OCI-LY1 (cell line): ENCODE results near the gene FRS2.

ENCODE experiments used
- H2AFZ ChIP-seq: fragments of 200-600 bp; sonication (generic), shearing (Covaris generic); 2 replicates; pipeline ENCODE4 v1.6.0; 2014; ENCODE audit warnings: antibody characterized with exemption, mild to moderate bottlenecking, low read length
- H3F3A ChIP-seq: fragments of 200-600 bp; sonication (generic), shearing (Covaris generic); 2 replicates; pipeline ENCODE4 v1.6.0; 2014; ENCODE audit warnings: mild to moderate bottlenecking, antibody characterized with exemption, low read length, moderate library complexity; ENCODE audit not compliant: insufficient read depth
- H3K27ac ChIP-seq: fragments of 200-600 bp; sonication (generic); 2 replicates; pipeline ENCODE4 v1.5.1; 2014; ENCODE audit warnings: low read length, mixed run types, mild to moderate bottlenecking, low read depth; ENCODE audit not compliant: poor library complexity, severe bottlenecking
- H3K27me3 ChIP-seq: fragments of 200-600 bp; sonication (generic); 2 replicates; pipeline ENCODE4 v1.6.0; 2014; ENCODE audit warnings: antibody characterized with exemption, mild to moderate bottlenecking, low read length, moderate library complexity; ENCODE audit not compliant: insufficient read depth
- H3K36me3 ChIP-seq: fragments of 200-600 bp; sonication (generic); 2 replicates; pipeline ENCODE4 v1.6.1; 2014; ENCODE audit warnings: mild to moderate bottlenecking, antibody characterized with exemption, low read length, moderate library complexity, mixed read lengths; ENCODE audit not compliant: insufficient read depth
- H3K4me1 ChIP-seq: fragments of 200-600 bp; sonication (generic); 2 replicates; pipeline ENCODE4 v1.5.1; 2014; ENCODE audit warnings: mild to moderate bottlenecking, low read length, moderate library complexity; ENCODE audit not compliant: insufficient read depth, severe bottlenecking
- H3K4me2 ChIP-seq: fragments of 200-600 bp; sonication (generic), shearing (Covaris generic); 2 replicates; pipeline ENCODE4 v1.6.1; 2014; ENCODE audit warnings: low read length
- H3K4me3 ChIP-seq: fragments of 200-600 bp; sonication (generic); 2 replicates; pipeline ENCODE4 v1.5.1; 2014; ENCODE audit warnings: low read length, low read depth, mild to moderate bottlenecking, mixed read lengths; ENCODE audit not compliant: poor library complexity, severe bottlenecking
- H3K79me2 ChIP-seq: fragments of 200-600 bp; shearing (Covaris generic); 2 replicates; pipeline ENCODE4 v1.6.1; 2016; ENCODE audit warnings: mixed run types, low read length, mixed read lengths; ENCODE audit not compliant: insufficient read depth
- H3K9ac ChIP-seq: fragments of 200-600 bp; sonication (generic), shearing (Covaris generic); 2 replicates; pipeline ENCODE4 v1.6.1; 2014; ENCODE audit warnings: mild to moderate bottlenecking, low read length, mixed read lengths
- H3K9me2 ChIP-seq: fragments of 200-600 bp; sonication (generic), shearing (Covaris generic); 2 replicates; pipeline ENCODE4 v1.6.1; 2014; ENCODE audit warnings: low read depth, mild to moderate bottlenecking, low read length, mixed read lengths
- H3K9me3 ChIP-seq: fragments of 200-600 bp; shearing (Covaris generic); 2 replicates; pipeline ENCODE4 v1.6.1; 2014; ENCODE audit warnings: low read length, mixed read lengths
- H4K20me1 ChIP-seq: fragments of 200-600 bp; sonication (generic), shearing (Covaris generic); 2 replicates; pipeline ENCODE4 v1.6.0; 2016; ENCODE audit warnings: mild to moderate bottlenecking, low read length; ENCODE audit not compliant: insufficient read depth
- CTCF ChIP-seq: fragments of 200-600 bp; sonication (generic), shearing (Covaris generic); IDR thresholded peaks from 2 replicates; pipeline ENCODE4 v1.5.1; 2017; ENCODE audit warnings: mild to moderate bottlenecking, antibody characterized with exemption, low read length, moderate library complexity, mixed read lengths
- EZH2 ChIP-seq: fragments of 200-600 bp; sonication (generic), shearing (Covaris generic); IDR thresholded peaks from 2 replicates; pipeline ENCODE4 v1.8.0; 2017; ENCODE audit warnings: borderline replicate concordance, mixed run types, mild to moderate bottlenecking, antibody characterized with exemption, low read length, moderate library complexity, mixed read lengths

The FRS2 gene

GRCh38 chr12:69515394-69515930, 45.3 kb downstream of the FRS2 start:
- no peak overlapping the region for H3K9ac ChIP-seq
- peaks cover 23% of the 10 kb centered on the region for H3K79me2 ChIP-seq
- peaks cover 22% of the 10 kb centered on the region for H3K4me1 ChIP-seq
- H3F3A ChIP-seq, result no peaks in the 10 kb centered on the region
- no peaks in the 10 kb centered on the region for H3K27me3 ChIP-seq
- H3K4me2 ChIP-seq, result peak overlapping the region; percentile 16; the same call in 1 of the 2 replicates
- no peak for TF ChIP-seq CTCF
- TF ChIP-seq EZH2, result no peak
- no peaks in the 10 kb centered on the region for H3K36me3 ChIP-seq
- H4K20me1 ChIP-seq, result no peaks in the 10 kb centered on the region
- no peak overlapping the region for H2AFZ ChIP-seq
- no peaks in the 10 kb centered on the region; the same call in 1 of the 2 replicates for H3K9me3 ChIP-seq
- no peak overlapping the region for H3K4me3 ChIP-seq
- H3K27ac ChIP-seq, result no peak overlapping the region
- no peaks in the 10 kb centered on the region for H3K9me2 ChIP-seq

GRCh38 chr12:69516950-69517349, 46.8 kb downstream of the FRS2 start:
- Histone ChIP-seq H4K20me1 (no peaks in the 10 kb centered on the region), H3K36me3 (no peaks in the 10 kb centered on the region), H3K4me1 (peaks cover 19% of the 10 kb centered on the region), H3K4me2 (no peak overlapping the region), H3K27ac (no peak overlapping the region), H3K27me3 (no peaks in the 10 kb centered on the region), H3K79me2 (peaks cover 23% of the 10 kb centered on the region), H3F3A (no peaks in the 10 kb centered on the region), H3K4me3 (no peak overlapping the region), H3K9me3 (peaks cover 5% of the 10 kb centered on the region; the same call in 1 of the 2 replicates), H2AFZ (no peak overlapping the region), H3K9me2 (no peaks in the 10 kb centered on the region), H3K9ac (no peak overlapping the region)
- TF ChIP-seq CTCF, result no peak

- no peak overlapping the region for H2AFZ ChIP-seq
- no peak overlapping the region for H3K4me2 ChIP-seq
- no peaks in the 10 kb centered on the region for H4K20me1 ChIP-seq
- TF ChIP-seq CTCF (no peak), EZH2 (no peak)
- no peaks in the 10 kb centered on the region for H3F3A ChIP-seq
- H3K79me2 ChIP-seq, result peaks cover 23% of the 10 kb centered on the region
- peaks cover 5% of the 10 kb centered on the region; the same call in 1 of the 2 replicates for H3K9me3 ChIP-seq
- no peak overlapping the region for H3K4me3 ChIP-seq
- H3K27ac ChIP-seq, result no peak overlapping the region
- H3K9me2 ChIP-seq, result no peaks in the 10 kb centered on the region
- no peaks in the 10 kb centered on the region for H3K27me3 ChIP-seq
- H3K4me1 ChIP-seq, result peaks cover 14% of the 10 kb centered on the region
- no peaks in the 10 kb centered on the region for H3K36me3 ChIP-seq
- no peak overlapping the region for H3K9ac ChIP-seq
Observed at GRCh38 chr12:69517406-69517805, 47.2 kb downstream of the FRS2 start.
